Stimulated activated CD8-positive, alpha-beta memory T cell treated with anti-CD3 and anti-CD28 coated beads, Interleukin-12 subunit alpha, Interleukin-12 subunit beta, amount 100 ng/mL, for 4 hours (primary cell): Measurements from ENCODE around the gene MBD5.

Experiments used
- DNase-seq: peaks from one replicate; pipeline ENCODE4 v3.0.0-alpha.2; 2020; ENCODE audit warnings: low read depth

Gene MBD5

DNA sequence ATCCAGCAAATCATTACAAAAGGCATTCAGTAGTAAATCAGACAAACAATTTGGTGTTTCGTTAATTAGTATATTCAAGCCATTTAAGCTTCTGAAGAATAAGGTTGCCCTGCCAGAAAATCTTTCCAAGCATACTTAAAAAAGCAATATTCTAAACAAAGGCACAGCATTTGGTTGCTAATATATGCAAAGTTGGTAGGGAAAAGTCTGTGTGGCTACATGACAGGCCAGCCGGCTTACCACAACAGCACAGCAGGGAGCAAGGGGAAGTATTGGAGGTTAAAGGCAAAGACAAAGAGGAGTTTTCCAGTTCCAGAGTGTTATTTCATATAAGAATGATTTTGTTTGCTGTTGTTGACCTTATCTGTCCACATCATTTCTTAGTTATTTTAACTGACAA is 282.3 kb downstream of the MBD5 start:
- DNase-seq: no peak

DNA sequence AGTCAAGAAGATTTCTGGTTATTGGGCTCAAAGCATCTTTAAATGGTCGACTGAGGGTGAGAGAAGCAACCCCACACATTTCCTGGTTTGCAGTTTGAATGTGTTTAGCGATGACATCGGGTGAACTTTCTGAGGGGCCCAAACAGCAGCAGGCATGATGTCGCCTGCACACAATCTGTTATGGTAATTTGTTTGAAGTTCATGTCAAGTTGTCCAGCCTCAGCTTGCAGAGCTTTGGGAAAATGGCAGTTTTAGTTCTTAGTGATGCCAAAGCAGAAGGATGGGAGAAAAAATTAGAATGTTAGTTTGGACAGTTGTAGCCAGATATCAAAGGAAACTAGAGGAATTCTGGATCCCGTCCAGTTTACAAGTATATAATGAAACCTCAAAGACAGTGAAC is 284.6 kb downstream of the MBD5 start:
- DNase-seq: no peak

DNA sequence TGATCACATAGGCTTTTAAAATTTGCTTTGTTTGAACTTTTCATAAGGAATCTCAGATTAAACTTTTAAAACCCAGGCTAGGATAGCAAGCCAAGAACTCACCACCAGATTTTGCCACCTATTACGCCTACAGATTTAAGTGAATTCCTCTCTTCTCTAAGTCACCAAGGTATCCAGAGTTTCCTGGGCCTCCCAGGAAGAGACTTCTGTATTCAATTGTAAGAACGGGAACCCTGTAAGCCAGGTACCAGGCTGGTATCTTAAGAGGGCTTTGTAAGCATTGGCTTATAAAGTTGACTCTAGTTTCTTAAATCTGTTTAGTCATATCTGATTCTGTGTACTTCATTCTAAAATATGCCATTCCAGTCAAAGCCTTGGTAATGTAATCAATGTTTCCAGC is 285.1 kb downstream of the MBD5 start:
- DNase-seq: no peak

DNA sequence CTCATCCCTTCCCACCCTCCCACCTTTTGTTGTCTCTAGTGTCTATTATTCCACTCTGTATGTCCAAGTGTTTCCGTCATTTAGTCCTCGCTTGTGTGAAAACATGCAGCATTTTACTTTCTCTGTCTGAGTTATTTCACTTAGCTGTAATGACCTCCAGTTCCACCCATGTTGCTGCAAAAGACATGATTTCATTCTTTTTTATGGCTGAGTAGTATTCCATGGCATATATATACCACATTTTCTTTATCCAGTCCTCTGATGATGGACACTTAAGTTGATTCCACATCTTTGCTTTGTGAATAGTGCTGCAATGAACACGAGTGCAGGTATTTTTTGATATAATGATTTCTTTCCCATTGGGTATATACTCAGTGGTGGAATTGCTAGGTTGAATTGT is 296.7 kb downstream of the MBD5 start:
- DNase-seq: no peak

DNA sequence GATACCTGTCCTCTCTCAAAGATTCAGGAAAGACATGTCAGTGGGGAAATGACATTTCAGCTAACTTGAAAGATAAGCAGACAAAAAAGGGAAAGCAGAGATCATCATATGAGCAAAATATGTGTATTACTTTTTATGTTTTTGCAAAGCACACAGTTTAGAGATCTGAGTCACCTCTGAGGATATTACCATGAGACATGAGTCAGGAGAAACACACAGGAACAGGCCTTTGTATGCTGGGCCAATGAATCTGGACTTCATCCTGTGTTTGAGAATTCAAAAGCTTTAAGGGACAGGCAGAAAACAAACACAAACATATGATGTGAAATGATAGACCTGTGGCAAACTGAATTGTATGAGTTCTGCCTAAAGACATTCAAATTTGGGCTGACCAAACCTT is 317.6 kb downstream of the MBD5 start:
- DNase-seq: no peak

DNA sequence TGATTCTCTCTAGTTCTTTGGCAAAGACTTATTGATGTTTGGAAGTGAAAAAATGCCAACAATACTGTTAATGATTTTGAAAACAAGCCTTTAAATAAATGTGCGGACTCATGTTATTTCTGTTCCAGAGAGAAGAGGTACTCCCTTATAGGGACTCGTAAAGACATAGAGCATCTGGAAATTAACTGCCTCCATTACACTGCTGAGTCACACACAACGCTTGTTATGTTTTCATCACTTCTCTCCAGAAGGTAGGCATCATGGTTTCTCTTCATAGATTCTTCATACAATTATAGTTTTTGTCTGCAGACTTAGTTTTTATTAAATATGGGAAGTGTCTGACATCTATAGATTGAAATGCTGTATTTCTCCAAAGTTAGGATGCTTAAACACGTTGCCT is 321.2 kb downstream of the MBD5 start:
- DNase-seq: no peak

DNA sequence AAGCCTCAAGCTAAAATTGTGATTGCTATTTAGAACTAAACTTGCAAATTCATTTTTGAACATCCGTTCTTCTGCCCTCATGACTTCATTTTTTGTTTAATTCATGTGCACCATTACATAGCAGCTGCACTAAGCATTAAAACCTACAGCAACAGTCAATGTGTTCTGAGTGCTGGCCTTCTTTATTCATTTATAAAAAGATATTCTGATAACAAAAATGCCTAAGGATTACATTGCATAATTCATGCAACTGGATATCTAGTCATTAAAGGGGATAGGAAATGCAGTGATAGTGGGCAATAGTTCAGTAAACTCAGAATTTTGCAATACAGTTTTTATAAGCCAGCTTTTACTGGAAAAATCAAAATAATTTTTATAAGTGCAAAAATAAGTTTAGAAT is 329.3 kb downstream of the MBD5 start:
- DNase-seq: no peak

DNA sequence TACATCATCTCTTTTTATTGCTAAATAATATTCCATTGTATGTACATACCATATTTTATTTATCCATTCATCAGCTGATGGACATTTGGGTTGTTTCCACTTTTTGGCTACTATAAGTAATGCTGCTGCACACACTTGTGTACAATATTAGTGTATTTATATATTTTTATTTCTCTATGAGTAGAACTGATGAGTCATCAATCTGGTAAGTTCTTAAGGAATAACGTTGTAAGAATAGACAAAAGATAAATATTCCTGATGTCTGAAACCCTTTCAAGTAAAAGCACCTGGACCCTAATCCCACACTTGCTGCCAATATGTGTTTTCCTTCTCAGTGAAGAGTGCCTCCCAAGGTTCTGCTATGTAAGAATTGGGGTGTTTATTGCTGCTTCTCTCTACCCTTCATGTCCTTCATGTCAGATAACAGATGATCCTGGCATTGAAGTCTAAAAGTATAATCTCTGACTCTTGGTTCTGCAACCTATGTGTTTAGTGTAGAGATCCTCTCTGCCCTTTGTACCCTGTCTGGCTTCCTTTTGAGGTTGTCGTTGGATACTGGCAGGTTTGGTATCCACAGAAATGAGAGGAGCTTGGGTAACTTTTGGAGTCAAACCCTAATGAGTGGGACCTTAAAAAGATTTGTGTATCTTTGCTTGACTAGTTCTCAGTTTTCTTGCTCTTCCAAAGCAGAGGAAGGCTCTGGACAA is 330.7 kb downstream of the MBD5 start:
- no peak for DNase-seq

DNA sequence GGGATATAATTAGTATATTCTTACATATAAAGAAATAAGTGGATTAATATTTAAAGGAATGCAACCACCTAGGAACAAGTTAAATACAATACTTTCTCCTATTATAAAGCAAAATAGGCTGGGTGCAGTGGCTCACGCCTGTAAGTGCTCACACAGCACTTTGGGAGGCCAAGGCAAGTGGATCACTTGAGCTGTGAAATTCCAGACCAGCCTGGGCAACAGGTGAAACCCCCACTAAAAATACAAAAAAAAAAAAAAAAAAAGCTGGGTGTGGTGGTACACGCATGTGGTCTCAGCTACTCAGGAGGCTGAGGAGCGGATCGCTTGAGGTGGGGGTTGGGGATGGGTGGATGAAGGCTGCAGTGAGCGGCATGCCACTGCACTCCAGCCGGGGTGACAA is 337.5 kb downstream of the MBD5 start:
- DNase-seq: no peak

DNA sequence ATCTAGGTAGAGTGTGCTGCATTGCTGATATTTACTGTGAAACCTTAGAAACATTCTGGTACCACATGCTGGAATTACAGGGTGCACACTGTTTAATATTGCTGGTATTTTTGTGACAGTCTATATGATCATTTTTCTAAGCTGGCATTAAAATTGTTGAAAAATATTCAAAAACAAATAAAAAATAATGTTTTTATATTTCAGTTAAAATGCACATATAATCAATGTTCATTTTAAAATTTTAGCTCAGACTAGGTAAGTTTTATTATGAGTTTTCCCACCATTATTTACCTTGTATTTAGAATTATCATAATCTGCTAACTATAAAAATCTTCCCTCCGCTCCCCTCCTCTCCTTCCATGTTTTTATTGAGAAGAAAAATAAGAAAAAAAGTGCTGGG is 339.8 kb downstream of the MBD5 start:
- DNase-seq: no peak

DNA sequence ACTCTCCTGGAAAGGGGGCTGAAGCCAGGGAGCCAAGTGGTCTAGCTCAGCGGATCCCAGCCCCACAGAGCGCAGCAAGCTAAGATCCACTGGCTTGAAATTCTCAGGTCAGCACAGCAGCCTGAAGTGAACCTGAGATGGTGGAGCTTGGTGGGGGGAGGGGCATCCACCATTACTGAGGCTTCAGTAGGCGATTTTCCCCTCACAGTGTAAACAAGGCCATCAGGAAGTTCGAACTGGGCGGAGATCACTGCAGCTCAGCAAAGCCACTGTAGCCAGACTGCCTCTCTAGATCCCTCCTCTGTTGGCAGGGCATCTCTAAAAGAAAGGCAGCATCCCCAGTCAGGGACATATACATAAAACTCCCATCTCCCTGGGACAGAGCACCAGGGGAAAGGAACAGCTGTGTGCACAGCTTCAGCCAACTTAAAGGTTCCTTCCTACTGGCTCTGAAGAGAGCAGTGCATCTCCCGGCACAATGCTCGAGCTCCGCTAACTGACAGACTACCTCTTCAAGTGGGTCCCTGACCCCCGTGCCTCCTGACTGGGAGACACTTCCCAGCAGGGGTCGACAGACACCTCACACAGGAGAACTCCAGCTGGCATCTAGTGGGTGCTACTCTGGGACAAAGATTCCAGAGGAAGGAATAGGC is 341.4 kb downstream of the MBD5 start:
- DNase-seq: no peak

DNA sequence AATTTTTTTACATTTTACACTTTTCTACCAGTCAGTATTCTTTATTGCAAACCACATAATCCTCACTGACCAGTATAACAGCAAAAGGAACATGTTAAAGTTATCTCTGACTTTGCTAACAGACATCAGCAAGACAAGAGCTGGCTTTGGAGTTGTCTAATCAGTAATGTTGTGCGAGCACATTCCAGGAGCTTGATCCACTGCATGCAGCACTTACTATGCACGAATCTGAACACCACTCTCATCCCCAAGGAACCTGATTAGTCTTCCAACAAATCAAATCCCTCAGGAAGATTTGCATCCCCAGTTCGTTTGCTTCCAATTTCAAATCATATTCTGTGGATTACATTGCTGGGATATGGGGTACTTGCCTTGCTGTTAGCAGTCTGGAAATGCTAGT is 354.3 kb downstream of the MBD5 start:
- no peak for DNase-seq

DNA sequence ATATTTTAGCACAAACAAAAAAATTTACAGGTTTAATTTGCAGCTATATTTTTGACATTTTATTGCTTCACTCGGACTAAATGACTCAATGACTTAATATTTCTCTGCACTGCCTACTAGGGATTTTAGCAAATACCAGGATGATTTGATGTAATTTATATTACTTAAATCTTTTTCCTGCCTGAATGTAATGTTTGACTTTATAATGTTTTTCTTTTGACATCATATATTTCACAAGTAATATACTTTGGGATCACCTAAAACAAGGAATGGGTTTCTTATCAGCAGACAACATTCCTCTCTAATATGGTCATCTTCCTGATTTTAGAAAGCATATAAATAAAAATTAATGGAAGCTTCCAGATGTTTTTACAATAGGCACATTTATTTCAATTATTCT is 370.4 kb downstream of the MBD5 start:
- no peak for DNase-seq

DNA sequence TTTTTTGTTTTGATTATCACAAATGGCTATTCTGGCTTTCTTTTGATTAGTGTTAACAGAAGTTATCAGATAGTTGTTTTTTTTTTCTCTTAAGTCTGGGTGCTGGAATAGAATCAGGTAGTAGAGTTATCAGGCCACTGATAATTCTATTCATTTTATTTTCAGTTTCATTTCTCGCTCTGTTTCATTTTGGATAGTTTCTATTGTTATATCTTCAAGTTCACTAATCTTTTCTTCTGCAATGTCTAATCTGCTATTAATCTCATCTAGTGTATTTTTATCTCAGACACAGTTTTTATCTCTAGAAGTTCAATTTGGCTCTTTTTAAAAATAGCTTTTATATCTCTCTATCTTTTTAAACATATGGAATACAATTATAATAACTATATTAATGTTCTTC is 381.9 kb downstream of the MBD5 start:
- DNase-seq: no peak

DNA sequence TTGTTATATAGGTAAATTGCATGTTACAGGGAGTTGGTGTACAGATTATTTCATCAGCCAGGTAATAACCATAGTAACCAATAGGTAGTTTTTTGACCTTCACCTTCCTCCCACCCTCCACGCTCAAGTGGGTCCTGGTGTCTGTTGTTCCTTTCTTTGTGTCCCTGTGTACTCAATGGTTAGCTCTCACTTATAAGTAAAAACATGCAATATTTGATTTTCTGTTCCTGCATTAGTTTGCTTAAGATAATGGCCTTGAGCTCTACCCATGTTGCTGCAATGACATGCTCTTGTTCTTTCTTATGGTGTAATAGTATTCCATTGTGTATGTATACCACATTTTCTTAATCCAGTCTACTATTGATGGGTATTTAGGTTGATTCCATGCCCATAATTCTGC is 390.0 kb downstream of the MBD5 start:
- DNase-seq: no peak

DNA sequence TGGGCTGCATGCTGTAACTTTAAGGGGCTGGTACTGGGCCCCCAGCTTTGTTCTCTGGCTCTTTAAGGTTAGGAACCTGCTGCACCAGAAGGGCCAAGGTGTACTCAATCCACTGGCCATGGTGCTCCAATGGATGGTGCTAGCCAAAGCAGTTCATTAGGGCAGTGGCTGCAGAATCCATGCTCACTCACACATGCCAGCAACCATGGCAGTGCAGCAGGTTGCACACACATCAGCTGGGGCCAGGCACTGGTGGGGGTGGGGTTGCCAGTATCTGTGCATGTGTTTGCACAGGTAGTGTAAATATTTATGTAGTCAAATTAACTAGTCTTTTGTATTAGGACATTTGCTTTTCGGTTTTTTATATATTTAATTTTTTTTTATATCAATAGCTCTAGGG is 395.4 kb downstream of the MBD5 start:
- no peak for DNase-seq

DNA sequence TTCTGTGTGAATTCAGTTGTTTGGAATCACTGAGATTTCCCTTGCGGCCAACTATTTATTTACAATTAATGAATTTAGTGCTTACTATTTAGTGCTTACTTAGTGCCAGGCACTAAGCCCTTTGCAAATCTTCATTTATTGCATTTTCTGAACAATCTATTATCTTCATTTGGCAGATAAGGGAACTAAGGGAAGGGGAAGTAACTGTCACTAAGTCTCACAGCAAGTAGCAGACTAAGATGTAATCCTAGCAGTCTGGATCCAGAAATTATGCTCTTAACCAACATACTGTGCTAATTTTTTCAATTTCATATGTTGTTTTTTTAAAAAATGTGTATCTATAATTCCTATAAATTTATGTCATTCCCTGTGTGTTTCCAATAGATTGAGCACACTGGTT is 409.2 kb downstream of the MBD5 start:
- no peak for DNase-seq

DNA sequence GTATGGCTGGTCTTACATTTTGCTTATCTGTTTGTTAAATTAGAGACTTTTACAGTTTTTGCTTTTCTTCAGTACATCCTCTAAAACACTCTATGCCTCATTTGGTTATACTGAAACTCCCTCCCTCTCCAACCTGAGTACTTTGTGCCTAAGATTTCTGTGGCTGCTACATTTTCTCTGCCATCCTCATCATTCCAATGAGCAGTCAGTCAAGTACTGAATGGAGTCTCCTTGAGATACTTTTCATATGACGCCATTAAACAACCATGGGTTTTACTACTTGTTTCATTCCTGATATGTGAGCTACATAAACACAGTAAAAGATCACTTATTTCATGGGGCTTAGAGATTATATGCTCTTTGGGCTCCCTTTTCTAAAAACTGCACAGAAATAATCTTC is 427.0 kb downstream of the MBD5 start:
- no peak for DNase-seq

DNA sequence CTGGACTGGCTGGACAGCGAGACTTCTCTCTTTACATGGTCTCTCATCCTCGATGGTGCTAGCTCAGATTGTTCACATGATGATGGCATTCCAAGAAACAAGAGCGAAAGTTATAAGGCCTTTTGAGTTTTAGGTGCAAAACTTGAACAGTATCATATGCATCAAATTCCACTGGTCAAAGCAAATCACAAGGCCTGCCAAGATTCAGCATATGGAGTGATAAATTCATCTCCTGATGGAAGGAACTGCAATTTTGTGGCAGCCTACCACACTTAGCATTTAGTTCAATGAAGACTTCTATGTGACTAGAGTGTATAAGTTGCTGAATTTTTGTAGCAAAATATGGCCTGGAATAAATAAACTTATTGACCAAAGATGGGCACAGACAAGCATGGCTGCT is 429.6 kb downstream of the MBD5 start:
- DNase-seq: no peak

DNA sequence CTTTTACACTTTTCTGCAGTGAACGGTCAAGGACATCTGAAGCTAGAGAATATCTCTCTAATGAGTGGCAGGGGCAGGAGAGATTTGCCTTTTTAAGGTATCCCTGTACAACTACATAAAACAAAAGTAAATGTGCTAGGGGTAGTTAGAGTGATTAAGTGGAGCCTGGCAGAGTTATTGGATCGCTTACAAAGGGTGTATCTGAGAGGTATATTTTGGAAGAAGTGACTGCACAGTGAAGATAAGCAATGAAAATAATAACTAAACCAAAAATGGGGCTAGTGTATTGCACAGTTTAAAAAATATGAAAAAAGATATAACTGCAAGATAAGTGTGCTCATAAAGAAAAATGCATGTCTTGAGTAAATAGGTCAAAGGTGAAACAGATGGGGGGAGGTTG is 430.2 kb downstream of the MBD5 start:
- no peak for DNase-seq

DNA sequence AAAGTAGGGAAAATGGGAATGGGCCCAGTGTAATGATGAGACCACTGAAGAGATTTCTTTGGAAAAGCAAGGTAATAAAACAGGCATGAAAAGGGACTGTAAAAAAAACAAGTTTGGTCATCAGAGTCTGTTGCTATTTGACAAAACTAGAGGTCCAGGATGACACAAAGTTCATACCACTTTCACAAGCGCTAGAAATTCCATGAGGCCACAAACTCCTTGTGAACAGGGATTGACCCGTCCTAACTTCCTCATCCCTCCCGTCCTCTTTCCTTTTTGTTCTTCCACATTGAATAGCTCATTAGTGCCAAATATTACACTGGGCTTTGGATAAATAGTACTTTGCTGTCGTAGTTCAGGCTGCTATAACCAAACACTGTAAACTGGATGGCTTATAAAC is 434.9 kb downstream of the MBD5 start:
- no peak for DNase-seq

DNA sequence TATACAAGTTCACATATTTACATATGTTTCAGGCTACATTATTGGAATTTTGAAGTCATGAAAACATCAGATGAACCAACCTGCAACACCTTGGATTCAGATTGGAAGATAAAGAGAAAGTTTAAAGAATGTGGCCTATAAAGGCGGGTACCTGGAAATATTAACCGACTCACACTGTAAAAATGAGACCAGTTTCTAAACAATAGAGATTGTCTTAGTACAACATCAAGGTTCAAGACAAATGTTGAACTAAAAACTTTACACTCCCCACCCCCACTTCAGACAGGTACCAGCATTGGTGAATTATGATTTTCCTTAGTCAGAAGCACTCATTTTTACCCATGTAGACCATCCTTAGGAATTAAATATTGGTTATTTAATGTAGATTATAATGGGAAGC is 437.3 kb downstream of the MBD5 start:
- DNase-seq: no peak

DNA sequence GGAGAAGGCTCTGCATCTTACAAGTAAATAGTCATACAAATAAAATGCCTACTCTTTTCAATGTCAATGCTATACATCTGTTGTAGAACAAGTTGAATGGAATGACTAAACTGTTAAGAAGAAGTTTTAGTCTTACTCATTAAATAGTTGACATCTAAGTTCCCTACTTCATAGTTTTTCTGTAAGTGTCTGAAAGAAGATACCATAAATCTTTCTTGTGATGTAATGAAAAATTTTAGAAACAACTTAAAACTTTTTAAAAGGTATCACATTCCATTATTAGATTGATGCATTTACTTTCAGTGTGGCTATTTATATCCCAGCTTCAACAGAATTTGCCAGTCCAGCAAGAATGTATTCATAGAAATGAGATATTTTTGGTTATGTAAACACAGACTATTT is 438.5 kb downstream of the MBD5 start:
- no peak for DNase-seq

DNA sequence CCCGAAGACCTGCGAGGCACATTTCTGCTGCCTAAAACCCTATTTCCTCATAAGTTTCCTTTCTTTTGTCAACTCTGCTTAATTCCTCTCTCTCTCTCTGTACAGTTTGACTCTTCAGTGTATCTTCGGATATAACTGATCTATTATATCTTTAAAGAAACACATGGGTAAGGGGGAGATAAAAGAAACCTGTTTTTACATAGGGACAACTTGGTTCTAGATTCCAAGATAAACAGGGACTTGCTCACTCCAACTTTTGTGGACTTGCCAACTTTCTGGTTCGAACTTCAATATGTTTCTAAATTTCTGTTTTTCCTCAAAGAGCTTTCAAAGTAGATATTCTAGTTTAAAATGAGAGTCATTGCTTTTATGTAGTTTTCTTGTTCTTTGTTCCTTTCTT is 441.0 kb downstream of the MBD5 start:
- DNase-seq: no peak
